HG03521 (cell line): Measurements from ENCODE around the gene RELN.
"Not testable (repeated sequence)": the region's sequence is repeated elsewhere in the genome, so short reads cannot be mapped to it uniquely, and the experiment has no call there.

ENCODE experiments used
- ATAC-seq: cut with Tn5 transposase; IDR thresholded peaks from one replicate; pipeline ENCODE4 v1.9.1; 2021; ENCODE audit warnings: mild to moderate bottlenecking, moderate library complexity; ENCODE audit not compliant: unreplicated experiment

Gene RELN

GRCh38 chr7:103989200-103989784 is at the start of gene RELN:
Gene RELN, minus strand, starts transcription at chr7:103989658. Its CDS starts 302 bp downstream, at chr7:103989356.
- no peak for ATAC-seq

GRCh38 chr7:104038136-104038535 is 48.7 kb upstream of the RELN start:
- ATAC-seq = no peak

- not testable (repeated sequence) for ATAC-seq
Observed at GRCh38 chr7:104036889-104037288, 47.4 kb upstream of the RELN start.

- no peak for ATAC-seq
Observed at GRCh38 chr7:104035351-104035750, 45.9 kb upstream of the RELN start.

GRCh38 chr7:104034679-104035078 is 45.2 kb upstream of the RELN start:
- no peak for ATAC-seq

GRCh38 chr7:104033837-104034236 is 44.4 kb upstream of the RELN start:
- no peak for ATAC-seq

- ATAC-seq = no peak
Observed at GRCh38 chr7:104032486-104032885, 43.0 kb upstream of the RELN start.

GRCh38 chr7:104029765-104030164 is 40.3 kb upstream of the RELN start:
- no peak for ATAC-seq

GRCh38 chr7:104024632-104025031 is 35.2 kb upstream of the RELN start:
- no peak for ATAC-seq

- ATAC-seq = no peak
Observed at GRCh38 chr7:104023100-104023499, 33.6 kb upstream of the RELN start.

GRCh38 chr7:104018425-104018824 is 29.0 kb upstream of the RELN start:
- ATAC-seq = no peak

GRCh38 chr7:104017001-104017400 is 27.5 kb upstream of the RELN start:
- ATAC-seq = no peak

- no peak for ATAC-seq
Observed at GRCh38 chr7:104012835-104013234, 23.4 kb upstream of the RELN start.

GRCh38 chr7:104011829-104012228 is 22.4 kb upstream of the RELN start:
- no peak for ATAC-seq

- ATAC-seq = no peak
Observed at GRCh38 chr7:104010052-104010909, 20.8 kb upstream of the RELN start.

GRCh38 chr7:104008107-104008506 is 18.6 kb upstream of the RELN start:
- ATAC-seq = no peak

- ATAC-seq = no peak
Observed at GRCh38 chr7:104007614-104008013, 18.2 kb upstream of the RELN start.

- ATAC-seq = no peak
Observed at GRCh38 chr7:104005197-104005596, 15.7 kb upstream of the RELN start.

GRCh38 chr7:103996639-103997038 is 7.2 kb upstream of the RELN start:
- ATAC-seq = no peak

- ATAC-seq = no peak
Observed at GRCh38 chr7:103996017-103996551, 6.6 kb upstream of the RELN start.

- no peak for ATAC-seq
Observed at GRCh38 chr7:103995554-103995953, 6.1 kb upstream of the RELN start.

- ATAC-seq = no peak
Observed at GRCh38 chr7:103993551-103993950, 4.1 kb upstream of the RELN start.
